Fibroblast of skin of left biceps (primary cell): ENCODE results near the gene PFDN1.
"Not testable (repeated sequence)": the region's sequence is repeated elsewhere in the genome, so short reads cannot be mapped to it uniquely, and the experiment has no call there.

ENCODE experiments used
- DNase-seq, 2 experiments: peaks; one replicate each; pipeline ENCODE4 v3.0.0-alpha.2; 2013; ENCODE audit warnings: low read depth in 2 of 2

Gene PFDN1, protein sequence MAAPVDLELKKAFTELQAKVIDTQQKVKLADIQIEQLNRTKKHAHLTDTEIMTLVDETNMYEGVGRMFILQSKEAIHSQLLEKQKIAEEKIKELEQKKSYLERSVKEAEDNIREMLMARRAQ

DNA sequence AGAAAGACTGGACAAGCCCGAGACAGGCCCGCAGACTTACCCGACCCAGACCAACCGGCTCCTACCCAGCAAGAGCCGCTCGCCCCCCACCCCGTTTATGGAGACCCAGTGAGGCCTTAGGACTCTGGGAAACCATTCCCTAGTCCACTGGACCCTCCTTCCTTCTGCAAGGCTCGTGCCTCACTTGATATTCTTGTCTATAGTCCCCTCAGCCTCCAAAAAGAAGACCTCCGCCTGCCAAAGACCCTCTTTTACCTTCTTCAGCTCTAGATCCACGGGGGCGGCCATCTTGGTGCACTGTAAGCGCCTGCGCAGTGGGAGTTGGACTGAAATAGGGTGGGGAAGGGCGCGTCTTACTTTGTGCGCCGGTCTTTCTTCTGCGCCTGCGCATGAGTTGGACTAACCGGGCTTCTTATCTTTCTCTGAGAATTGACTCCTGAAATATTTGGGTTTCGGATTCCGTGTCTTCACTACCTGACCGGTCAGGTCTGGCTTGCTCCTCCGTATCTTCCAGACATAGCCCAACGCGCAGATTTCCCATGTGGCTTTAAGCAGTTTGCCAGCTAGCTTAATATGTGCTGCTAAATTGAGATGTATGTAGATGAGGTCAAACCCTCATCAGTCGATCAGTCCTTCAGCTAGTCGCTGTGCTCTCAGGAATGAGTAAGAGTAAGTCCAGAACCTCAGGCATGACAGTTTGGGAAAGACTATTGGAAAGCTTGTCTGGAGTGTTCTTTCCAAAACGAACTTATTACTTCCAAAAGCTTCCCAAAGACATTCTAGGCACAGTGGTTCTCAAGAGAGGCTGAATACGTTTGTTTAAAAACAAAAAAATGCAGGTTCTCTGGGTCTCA, at the start of gene PFDN1:
Gene PFDN1 (minus strand): TSS at position 316 of the 854 bp plus-strand sequence. CDS start 28 bp downstream, at position 288.
- DNase-seq = peak; percentile 83 to 87

DNA sequence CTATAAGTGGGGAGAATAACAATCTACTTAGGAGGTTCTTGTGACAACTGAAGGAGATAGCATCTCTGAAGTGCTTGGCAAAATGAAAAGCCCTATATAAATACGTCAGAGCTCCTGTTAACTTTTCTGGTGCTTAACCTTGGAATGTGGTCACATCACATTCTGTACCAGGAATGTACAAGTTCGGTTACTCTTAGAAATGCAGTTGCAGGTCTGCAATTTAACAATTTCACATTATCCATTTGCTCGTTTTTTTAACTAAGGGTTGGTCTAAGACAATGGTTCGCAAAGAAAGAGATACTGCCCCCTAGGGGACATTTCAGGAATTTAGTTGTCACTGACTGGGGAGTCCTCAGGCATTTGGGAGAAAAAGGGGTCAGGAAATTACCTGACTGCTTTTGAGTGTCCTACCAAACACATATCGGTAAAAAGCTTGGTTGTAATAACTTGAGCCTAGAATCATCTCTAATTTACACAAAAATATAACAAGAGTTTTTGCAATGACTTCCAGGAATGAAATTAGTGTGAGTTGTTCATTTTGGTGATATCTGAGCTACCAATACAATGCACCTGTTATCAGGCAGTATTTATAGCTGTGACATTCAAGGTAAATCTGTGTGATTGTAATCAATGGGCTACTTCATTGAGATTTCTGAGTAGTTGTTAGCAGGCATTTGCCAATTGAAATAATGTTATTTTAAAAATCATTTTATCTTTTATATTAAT, 48.9 kb upstream of the PFDN1 start:
- no peak for DNase-seq

DNA sequence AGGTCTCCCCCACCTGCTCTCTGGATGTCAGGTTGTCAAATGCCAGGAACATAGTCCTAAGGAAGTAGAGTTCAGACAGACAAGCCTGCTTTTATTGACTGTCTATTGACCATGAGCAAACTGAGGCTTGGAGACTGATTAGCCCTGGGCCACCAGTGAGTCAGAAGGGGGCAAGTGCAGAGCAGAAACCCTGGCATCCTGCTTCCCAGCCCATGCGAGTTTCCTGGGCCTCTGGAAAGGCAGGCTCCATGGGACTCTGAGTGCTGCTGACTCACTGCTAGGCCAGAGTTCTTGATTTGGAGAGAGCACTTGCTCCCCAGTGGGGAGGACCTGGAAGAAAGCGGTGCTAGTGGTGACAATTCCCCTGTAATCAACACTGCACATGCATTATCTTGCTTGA, 46.3 kb upstream of the PFDN1 start:
- DNase-seq = no peak

DNA sequence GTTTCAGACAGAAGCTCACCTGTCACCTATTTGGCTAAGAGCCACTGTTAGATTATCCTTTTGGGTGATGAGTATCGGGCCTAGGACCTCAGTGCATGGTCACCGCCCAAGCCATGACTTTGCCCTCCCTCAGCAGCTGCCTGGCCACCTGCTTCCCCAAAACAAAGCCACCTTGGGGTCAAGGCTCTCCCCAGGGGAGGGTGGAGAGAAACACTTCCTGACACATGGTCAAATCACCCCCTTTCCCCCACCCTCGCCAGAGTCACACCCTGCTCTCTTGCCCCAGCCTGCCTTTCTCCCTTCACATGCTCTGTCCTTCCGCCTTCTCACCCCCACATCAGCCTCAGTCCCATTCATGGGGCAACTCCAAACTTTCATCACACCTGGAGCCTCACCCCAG, 45.2 kb upstream of the PFDN1 start:
- no peak for DNase-seq

DNA sequence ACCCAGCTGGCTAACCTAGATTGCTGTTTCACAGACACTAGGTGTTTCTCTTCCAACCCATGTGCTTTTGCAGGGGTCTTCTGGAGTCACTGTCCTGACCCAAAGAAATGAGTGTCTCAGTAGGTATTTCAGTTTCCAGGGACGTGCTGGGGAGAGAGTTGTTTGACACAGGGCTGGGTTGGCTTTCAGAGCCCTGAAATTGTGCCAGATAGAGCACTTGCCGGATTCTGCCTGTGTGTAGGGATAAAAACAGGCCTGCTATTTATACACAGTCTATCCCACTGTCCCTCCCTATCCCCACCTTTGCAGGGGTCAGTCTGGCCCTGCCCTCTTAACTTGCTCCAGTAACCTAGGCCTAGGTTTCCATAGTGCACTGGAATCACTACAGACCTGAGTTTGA, 44.5 kb upstream of the PFDN1 start:
- no peak for DNase-seq

DNA sequence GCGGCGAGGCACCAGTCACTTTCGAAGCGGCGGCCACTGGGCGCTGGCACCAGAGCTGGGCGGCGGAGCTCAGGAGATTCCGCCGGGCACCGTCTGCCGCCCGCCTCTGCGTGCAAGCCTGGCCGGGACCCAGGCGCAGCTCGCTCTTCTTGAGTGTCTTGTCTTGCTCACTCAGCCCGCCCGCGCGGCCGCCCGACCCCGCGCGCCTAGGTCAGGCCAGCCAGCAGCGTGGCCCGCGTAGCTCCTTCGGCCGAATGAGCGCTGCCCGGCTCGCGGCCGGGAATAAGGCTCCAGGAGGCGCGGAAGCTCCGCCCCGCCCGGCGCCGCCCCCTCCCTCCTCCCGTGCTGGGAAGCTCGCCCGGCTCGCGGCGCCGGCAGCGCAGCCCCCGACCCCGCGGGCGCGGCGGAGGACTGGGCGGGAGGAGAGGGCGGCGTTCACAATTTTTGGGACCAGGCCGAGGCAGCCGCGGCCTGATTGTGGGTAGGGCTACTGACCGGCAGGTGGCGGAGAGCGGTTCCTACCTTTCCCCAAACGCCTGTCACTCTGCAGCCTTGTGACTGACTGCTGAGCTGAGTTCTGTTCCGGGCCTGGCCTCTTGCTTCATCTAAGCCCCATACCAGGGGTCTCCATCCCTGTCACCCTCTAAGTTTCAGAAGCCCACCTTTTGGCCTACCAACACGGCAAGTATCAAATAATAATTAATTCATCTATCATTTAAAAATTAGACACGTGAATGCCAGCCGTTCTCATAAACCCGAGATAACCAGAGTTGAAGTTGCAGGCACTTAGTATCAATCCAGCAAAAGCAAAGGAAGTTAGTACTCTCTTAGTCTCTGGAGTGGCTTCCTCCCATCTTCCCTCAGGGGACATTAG, 43.7 kb upstream of the PFDN1 start, which contains the start of gene HBEGF:
Gene HBEGF (minus strand): TSS at position 256 of the 874 bp plus-strand sequence. CDS start 275 bp downstream, outside the sequence.
- DNase-seq = no peak

DNA sequence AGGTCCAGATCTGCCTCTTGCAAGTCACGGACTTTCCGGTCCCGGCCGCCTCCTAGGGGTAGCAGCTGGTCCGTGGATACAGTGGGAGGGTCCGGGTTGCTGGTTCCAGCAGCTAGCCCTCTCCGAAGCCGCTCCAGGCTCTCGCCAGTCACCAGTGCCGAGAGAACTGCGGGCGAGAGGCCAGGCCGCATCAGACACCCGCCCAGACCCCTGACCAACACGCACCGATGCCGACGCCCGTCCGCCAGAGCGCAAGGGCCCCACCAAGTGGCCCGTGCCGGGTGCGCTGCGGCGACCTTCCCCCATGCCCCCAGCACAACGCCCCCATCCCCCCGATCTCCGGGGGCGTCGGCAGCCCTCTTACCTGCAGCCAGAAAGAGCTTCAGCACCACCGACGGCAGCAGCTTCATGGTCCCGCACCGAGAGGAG, 43.0 kb upstream of the PFDN1 start:
- DNase-seq = no peak

DNA sequence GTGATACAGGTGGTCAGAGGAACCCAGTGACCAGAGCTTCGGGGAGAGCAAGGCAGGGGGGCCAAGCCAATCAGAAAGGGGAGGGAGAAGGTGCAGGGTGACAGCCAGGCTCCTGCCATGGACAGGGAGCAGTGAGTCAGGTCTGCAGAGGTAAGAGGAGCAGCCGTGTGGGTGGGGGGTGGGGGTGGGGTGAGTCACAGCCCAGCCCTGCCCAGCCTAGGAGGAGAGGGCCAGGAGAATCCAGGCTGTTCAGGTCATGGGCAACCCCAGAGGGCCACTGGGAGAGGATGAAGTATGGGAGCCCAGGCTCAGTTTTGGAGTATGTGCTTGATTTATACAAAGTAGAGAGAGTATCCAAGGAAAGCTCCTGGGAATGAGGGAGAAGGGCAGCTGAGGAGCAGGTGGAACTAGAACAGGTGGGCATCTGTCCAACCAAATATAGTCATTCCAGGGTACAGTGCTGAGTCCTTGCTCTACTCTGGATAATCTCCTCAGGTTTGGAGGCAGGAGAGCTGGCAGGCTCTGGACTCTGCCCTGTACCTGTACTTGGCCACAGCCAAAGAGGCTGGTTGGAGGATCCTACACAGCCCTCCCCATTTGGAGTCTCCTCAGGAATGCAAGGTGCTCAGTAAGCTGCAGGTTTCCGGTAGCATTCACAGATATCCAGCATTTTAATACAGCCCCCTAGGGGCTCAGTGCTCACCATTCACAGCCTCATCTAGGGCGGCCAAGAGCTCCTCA, 42.0 kb upstream of the PFDN1 start:
- DNase-seq = no peak

DNA sequence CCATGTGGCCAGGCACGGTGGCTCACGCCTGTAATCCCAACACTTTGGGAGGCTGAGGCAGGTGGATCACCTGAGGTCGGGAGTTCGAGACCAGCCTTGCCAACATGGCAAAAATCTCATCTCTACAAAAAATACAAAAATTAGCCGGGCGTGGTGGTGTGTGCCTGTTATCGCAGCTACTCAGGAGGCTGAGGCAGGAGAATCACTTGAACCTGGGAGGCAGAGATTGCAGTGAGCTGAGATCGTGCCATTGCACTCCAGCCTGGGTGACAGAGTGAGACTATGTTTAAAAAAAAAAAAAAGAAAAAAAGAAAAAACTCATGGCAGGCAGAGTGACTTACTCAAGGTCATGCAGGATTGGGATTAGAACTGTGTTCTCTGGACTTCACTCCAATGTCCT, 40.9 kb upstream of the PFDN1 start:
- DNase-seq = not testable (repeated sequence)

DNA sequence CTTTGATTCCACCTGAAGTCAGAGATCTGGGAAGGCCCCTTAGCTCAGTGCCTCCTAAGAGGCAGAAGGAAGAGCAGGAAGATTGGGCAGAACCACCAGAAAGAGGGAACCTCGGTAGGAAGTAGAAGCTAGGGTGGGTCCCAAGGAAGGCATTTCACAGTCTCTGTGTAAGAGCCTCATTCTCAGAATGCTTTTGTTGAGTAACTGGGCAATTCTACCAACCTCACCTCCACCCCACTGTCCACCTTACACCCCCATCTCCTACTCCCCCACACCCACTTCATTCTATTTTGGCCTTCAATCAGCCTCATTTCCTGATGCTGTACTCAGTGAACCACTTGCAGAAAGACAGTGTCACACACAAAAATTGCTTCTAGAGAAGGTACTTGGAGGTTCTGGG, 40.0 kb upstream of the PFDN1 start:
- DNase-seq = no peak

DNA sequence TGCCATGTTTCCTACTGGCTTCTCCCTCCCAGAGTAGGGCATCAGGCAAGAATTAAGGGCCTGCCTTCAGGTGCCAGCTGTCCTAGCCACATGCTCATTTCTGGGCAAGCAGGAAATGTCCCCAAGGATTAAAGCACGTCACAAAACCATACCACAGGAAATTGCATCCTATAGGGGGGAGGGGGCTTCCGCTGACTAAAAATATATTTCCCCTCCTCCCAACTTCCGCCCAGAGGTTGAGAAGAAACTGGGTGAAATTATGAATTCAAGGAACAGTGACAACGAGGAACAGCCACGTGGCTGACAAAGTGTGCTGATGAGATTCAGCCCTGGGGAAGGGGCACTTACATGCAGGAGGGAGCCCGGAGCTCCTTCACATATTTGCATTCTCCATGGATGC, 39.4 kb upstream of the PFDN1 start:
- DNase-seq = no peak

DNA sequence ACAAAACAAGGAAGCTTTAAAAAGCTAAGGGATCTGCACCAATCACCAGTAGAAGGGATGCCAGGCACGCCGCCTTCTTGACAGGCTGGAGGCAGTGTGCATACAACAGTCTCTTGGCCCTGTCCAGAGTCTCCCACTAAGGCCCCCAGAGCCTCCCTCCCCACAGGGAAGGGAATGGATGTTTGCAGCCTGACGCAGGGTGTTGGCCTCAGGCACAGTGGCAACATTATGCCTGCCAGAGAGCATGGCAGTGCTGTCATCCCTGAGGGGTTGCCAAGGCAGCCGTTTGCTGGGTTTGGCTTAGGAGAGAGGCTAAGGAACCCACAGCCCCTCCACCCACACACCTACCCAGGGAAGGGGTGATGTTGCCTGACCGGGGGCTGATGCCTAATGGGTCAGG, 38.7 kb upstream of the PFDN1 start:
- no peak for DNase-seq

DNA sequence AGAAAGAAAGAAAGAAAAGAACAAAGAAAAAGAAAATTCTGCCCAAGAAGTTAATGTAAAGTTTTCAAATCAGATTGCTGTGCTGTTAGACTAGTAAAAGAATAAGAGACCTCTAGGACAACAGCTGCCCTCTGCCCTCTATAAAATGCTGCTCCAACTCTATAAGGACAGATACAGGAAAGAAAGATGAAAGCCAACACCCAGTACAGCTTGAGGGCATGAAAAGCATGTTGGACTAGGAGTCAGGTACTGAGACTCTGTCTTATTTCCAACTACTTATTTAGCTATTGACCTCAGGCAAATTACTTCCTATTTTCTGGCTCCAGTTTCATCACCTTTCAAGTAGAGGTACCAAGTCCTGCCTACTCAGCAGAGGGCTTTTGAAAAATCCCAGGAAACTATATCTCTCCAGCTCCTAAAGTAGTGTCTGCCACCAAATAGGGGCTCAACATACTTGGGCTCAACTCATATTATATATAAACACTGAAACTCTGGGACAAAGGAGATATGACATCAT, 37.8 kb upstream of the PFDN1 start:
- DNase-seq = no peak

DNA sequence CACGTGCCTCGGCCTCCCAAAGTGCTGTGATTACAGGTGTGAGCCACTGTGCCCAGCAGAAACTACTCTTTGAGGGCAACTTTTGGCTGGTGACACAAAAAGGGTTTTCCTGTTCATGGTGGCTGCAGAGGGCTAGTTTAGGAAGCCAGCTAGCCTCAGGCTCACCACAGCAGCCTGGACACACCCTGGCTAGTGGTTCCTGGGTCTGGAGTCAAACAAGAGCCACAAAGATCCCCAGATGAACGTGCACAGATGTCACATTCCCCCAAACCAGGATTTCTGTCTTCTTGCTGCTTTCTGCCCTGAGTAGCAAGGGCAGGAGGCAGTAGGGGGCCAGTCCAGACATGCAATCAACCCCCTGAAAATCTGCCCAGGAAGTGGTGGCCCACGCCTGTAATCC, 36.7 kb upstream of the PFDN1 start:
- no peak for DNase-seq

DNA sequence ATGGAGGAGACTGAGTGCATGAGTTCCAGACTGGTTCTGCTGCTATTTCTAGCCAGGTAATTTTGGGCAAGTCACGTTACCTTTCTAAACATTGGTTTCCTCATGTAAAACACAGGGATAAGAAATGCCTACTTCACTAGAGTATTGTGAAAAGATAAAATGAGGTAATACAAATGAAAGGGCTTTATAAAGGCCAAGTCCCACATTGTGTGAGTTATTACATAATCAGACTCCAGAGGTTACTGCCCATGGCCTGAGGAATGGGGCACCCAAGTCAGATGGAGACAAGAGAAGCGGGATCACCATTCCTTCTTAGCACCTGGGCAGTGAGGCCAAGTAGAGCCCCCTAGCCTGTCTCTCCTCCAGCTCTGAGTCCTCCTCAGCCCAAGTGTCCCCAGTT, 36.0 kb upstream of the PFDN1 start:
- DNase-seq = no peak

DNA sequence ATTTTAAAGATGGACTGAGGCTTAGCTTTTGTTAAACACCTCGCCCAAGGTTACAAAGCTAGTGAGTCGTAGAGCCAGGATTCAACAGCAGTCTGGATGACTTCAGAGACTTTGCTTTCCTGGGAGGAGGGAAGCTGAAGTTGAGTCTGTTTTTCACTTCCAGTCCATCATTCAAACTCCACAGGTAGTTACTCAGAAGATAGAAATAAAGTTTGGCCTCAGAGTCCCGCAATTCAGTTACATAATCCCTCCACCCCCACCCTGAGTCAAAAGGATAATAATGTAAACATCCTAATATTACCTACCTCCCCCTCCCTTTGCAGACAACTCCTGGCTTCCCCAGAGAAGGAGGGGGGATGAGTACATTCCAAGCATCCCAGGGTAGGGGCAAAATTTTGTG, 35.4 kb upstream of the PFDN1 start:
- DNase-seq = no peak

DNA sequence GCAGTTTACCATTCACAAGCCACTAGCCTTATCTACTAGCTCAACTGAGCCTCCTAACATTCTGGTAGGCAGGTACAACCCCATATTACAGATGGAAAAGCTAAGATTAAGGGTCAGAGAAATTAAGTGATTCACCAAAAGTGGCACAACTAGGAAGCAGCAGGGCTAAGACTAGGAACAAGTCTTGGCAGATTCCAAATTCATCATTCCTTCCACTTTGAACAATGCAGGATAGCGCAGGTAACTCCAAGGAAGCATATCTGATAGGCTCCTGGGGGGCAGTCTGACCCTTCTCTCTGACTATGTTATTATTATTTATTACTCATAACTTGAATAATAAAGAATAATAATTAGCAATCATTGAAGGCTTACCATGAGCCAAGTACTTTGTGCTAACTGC, 35.0 kb upstream of the PFDN1 start:
- no peak for DNase-seq

DNA sequence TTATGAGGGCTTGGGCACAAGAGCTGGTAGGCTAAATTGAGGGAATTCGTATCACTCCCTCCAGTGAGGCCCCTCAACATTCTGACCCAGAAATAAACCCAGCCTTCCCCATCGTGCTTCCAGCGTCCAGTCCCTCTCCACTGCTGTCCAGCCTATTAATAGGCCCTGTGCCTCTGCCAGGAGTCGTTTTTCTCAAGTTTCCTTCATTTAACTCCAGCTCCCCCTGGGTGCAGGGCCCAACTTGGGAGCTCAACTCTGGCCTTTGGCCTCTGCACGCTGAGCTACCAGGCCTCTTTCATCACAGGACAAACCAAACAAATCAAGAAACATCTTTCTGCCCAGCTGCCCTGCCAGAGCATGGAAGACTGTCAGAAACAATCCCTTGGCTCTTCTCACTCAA, 33.5 kb upstream of the PFDN1 start:
- no peak for DNase-seq

DNA sequence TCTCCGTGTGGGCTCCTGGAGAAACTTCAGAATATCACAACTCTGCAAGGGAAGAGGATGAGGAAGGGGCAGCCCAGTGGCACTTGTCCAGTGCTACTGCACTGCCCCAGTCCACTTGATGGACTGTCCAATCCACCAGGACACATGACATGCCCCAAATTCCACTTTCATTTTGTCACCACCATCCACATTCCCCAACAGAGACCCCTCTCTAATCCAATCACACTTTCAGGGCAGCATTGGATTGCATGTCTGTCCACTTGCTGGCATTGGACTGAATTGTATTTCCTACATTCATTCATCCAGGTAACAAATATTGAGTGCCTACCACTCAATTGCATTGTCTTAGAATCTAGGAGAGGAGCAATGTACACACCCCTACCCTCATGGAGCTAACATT, 28.7 kb upstream of the PFDN1 start:
- DNase-seq = no peak

DNA sequence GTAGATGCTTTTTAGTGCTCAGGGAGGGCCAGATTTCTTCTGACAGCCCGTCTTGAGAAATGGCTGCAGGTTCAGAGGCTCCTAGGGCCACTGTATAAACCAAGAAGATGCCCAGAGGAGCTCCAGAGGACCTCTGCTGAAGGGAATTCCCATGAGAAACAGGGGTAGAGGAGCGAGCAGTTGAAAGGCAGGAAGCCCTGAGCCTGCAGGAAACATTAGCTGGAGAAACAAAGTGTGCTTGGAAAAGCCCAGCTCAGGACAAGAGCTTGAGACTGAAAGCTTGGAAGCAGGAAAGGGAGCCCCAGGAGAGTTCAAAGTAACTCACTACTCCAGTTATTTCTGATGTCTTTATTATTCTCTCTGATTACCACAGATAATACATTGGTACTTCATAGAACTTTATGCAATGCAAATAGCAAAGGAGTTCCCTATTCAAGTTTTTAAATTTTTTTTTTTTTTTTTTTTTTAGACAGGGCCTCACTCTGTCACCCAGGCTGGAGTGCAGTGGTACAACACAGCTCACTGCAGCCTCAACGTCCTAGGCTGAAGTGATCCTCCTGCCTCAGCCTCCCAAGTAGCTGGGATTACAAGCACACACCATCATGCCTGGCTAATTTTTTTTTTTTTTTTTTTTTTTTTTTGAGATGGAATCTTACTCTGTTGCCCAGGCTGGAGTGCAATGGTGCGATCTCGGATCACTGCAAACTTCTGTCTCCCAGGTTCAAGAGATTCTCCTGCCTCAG, 27.0 kb upstream of the PFDN1 start:
- DNase-seq = no peak
